B cell (primary cell): Measurements from ENCODE around the gene SNX10.

Experiments
- CTCF ChIP-seq: fragments of 200-600 bp; IDR thresholded peaks from one replicate; pipeline ENCODE4 v1.8.0; 2022; ENCODE audit warnings: antibody characterized with exemption, mild to moderate bottlenecking
- EZH2 ChIP-seq: IDR thresholded peaks from 2 replicates; pipeline ENCODE4 v1.6.1; 2012; ENCODE audit warnings: borderline replicate concordance, low read depth, mild to moderate bottlenecking, moderate library complexity, low read length; ENCODE audit not compliant: insufficient read depth, poor library complexity, severe bottlenecking

DNA sequence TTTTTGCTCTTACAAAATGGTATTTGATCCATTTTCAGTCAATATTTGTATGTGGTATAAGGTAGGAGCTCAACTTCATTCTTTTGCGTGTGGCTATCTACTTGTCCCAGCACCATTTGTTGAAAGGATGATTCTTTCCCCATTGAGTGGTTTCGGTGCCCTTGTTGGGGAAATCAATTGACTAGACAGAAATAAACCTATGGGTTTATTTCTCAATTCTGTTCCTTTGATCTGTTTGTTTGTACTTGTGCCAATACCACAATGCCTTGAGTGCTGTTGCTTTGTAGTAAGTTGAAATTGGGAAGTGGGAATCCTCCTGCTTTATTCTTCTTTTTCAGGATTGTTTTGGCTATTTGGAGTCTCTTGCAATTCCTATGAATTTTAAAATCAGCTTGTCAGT is 41.0 kb downstream of the SNX10 start:
- TF ChIP-seq CTCF (no peak), EZH2 (no peak)
